A204.1 (cell line): ENCODE measurements around the gene ALDH6A1.
"Not testable (repeated sequence)": the region's sequence is repeated elsewhere in the genome, so short reads cannot be mapped to it uniquely, and the experiment has no call there.

Experiments used
- FAIRE-seq: peaks from 2 replicates; lab custom pipeline; 2012; peaks lifted over from hg19 to GRCh38; lab: Jason Lieb, UNC

Gene ALDH6A1

GRCh38 chr14:74084277-74085046 is at the start of gene ALDH6A1, which contains the start of gene LIN52:
Gene ALDH6A1 (minus strand): TSS chr14:74084453. CDS start chr14:74084394, 59 bp downstream.
Gene LIN52 (plus strand): TSS chr14:74084956. CDS start chr14:74084975, 19 bp downstream.
- FAIRE-seq: peak; percentile 100

DNA sequence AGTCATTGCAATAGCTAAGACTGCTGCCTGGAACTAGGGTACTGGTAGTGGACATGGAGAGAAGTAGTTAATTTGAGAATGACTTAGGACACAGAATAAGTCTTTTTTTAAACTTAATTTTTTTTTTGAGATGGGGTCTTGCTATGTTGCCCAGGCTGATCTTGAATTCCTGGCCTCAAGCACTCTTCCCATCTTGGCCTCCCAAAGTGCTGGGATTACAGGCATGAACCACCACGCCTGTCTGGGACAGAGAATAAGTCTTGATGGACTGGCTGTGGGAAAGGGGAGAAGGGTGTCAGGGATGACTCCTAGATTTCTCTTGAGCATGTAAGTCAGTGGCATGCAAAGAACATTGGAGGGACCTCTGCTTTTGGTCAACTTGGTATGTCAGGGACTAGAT is 43.4 kb upstream of the ALDH6A1 start:
- FAIRE-seq: no peak

- no peak for FAIRE-seq
These were observed 42.2 kb upstream of the ALDH6A1 start for GRCh38 chr14:74126315-74127013.

DNA sequence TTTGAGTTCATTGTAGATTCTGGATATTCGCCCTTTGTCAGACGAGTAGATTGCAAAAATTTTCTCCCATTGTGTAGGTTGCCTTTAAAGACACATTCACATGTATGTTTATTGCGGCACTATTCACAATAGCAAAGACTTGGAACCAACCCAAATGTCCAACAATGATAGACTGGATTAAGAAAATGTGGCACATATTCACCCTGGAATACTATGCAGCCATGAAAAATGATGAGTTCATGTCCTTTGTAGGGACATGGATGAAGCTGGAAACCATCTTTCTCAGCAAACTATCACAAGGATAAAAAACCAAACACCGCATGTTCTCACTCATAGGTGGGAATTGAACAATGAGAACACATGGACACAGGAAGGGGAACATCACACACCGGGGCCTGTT is 41.2 kb upstream of the ALDH6A1 start:
- not testable (repeated sequence) for FAIRE-seq

DNA sequence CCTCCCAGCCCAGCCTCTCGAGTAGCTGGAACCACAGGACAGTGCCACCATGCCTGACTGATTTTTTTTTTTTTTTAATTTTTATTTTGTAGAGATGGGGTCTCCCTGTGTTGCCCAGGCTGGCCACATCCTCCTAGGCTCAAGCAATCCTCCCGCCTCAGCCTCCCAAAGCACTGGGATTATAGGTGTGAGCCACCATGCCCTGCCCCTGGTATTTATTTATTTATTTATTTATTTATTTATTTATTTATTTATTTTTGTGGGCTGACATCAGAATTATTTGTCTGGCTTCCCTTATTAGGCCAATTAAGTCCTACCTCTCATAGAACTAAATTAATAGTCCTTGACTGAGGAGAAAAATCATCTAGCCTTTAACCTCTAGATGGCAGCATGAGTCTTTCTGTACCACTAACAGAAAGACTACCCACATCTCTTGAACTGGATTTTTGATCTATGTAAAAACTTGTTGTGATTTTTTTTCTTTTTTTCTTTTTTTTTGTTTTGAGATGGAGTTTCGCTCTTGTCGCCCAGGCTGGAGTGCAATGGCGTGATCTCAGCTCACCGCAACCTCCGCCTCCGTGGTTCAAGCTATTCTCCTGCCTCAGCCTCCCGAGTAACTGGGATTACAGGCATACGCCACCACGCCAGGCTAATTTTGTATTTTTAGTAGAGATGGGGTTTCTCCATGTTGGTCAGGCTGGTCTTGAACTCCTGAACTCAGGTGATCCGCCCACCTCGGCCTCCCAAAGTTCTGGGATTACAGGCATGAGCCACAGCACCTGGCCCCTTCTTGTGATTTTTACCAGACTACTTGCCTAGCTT is 27.4 kb upstream of the ALDH6A1 start:
- FAIRE-seq: peak; percentile 97

DNA sequence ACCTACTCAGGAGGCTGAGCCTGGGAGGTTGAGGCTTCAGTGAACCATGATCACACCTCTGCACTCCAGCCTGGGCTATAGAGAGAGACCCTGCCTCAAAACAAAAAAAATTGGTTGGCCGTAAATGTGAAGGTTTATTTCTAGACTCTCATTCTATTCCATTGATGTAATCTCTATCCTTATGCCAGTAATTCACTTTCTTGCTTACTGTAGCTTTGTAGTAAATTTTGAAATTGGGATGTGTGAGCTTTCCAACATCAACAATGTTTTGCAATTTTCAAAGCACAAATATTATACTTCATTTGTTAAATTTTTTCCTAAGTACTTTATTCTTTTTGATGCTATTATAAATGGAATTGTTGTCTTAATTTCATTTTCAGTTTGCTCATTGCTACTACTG is 25.1 kb upstream of the ALDH6A1 start:
- FAIRE-seq: no peak

DNA sequence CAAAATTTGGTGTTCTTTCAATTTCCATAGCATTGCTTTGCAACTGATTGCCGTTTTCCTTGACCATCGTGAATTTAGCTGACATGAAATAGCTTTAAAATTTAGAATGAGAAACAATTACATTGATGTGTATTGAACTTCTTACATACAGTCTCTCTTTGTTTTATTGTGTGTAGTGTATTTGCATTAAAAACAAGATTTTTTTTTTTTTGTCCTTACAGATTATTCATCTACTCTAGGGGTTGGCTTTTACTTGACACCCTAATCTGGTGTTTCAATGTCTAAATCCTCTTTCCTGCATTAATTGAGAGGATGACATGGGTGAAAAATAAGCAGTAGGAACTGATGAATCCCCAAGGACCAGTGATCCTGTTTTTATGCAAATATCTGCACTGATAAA is 21.1 kb upstream of the ALDH6A1 start:
- FAIRE-seq: no peak

DNA sequence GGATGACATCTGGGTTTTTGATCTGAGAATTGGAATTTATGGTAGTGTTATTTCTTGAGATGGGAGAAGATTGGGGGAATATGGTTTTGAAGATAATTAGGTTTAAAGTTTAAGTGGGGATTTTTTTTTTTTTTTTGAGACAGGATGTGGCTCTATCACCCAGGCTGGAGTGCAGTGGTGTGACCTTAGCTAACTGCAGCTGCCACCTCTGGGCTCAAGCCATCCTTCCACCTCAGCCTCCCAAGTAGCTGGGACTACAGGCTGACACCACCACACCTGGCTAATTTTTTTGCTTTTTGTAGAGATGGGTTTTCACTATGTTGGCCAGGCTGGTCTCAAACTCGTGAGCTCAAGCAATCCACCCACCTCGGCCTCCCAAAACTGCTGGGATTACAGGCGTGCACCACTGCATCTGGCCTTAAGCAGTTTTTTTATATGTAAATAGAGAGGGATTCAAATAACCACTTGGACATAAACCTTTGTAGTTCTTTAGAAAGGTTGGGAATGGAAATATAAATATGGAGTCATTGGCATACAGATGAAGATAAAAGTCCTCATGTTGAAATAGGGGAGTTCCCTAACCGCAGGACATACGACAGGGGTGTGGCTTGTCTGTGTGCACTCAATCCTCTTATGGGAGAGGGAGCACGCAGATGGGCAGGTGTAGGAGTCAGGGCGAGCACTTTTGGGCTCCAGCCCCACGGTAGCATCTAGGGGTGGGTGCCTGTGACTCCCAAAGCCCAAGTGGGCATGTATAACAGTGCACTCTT is 5.2 kb upstream of the ALDH6A1 start:
- FAIRE-seq: no peak

- no peak for FAIRE-seq
These were observed 1.6 kb upstream of the ALDH6A1 start for GRCh38 chr14:74085828-74086227.

- no peak for FAIRE-seq
These were observed 889 bp upstream of the ALDH6A1 start for GRCh38 chr14:74085047-74085637.

GRCh38 chr14:74083784-74084276 is 423 bp downstream of the ALDH6A1 start:
- no peak for FAIRE-seq

DNA sequence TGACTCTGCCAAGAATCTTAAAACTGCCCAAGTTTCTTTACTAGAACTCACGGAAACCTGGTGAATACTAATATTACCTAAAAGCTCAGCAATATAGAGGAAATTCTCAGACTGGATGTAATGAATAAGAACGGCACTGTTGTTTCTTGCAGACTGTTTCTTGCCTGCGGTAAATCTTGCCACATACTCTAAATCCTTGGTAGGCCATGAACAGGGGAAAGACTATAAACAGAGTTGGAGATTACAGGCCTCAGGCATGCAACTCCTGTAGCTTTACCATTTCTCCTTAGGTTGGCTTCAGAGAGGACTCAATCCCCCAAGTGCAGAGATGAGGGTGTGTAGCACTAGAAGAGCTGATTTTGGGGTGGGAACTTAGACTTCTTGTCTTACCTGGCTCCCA is 1.1 kb downstream of the ALDH6A1 start:
- no peak for FAIRE-seq

DNA sequence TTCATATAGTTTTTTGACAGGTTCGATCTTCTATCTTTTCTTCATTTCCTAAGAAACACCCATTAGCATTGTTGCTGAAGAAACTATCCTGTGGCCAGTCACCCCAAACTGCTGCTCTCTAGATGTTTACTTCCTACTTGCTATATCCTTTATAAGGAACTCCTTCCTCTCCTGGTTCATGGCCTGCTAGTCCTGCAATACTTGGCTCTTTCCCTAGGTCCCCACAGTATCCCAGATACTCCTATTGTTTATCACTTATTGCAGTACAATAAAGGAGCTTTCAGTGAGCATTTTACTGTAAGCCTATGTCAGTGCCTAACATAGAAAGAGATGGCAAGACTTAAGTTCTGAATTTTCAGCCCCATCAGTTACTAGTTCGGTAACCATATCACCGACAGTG is 2.8 kb downstream of the ALDH6A1 start:
- FAIRE-seq: no peak

DNA sequence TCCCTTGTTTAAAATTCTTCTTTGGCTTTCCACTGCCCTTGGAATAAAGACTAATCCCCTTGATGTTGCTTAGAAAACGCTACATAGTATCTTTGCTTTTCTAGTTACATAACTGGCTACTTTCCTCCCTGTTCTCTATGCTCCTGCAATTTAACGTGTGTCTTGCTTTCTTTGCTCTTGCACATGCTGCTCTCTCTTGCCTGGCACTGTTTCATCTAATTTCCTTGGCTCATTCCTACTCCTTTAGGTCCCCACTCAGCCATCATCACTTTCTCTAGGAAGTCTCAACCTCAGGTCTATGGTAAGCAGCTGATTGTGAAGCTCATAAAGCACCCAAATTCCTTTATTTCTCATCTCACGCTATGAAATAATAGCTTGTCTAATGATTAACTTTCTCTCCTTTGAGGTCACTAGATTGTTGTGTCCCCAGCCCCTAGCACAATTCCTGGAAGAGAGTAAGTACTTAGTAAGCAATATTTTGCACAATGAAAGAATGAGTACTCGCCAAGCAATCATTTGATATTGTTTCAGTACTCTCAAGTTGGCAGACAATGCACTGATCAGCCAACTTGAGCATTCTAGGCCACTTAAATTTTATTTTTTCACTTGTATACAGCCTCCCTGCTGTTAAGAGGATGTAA is 3.3 kb downstream of the ALDH6A1 start:
- no peak for FAIRE-seq

GRCh38 chr14:74077401-74077800 is 6.9 kb downstream of the ALDH6A1 start:
- no peak for FAIRE-seq

GRCh38 chr14:74065746-74066575 is 18.3 kb downstream of the ALDH6A1 start:
- no peak for FAIRE-seq

DNA sequence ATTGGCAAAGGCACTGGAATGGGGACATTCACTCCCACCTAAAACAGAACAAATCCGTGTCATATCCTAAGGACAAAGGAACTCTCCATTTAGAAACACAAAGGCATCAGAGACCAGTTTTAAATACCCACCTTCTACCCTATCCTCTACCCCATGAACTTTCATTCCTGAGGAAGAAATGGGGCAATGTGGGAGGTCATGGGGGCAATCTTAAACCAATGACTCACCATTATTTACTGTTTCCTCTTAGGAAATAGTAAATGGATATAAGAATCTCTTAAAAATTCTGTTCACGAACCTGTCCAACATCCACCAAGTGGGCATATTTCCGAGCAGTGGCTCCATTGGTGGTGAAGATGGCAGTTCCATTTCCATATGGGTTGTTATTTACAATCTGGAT is 19.4 kb downstream of the ALDH6A1 start:
- no peak for FAIRE-seq

DNA sequence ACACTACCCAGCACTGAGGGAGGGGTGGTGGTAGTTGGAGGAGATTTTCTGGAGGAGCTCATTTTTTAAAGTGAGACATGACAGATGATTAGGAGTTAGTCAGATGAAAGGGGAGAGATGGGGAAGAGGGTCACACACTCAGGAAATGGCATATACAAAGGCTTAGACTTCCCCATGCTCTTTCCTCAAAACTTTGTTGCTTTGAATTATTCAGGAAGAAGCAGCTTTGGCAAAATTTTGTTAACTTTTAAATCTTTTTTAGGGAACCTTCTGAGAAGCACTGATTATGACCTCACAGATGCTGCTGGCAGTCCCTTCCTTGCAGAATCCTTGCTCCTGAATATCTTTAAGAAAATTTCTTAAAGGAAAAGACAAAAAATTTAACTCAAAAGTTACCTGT is 19.8 kb downstream of the ALDH6A1 start:
- FAIRE-seq: no peak

DNA sequence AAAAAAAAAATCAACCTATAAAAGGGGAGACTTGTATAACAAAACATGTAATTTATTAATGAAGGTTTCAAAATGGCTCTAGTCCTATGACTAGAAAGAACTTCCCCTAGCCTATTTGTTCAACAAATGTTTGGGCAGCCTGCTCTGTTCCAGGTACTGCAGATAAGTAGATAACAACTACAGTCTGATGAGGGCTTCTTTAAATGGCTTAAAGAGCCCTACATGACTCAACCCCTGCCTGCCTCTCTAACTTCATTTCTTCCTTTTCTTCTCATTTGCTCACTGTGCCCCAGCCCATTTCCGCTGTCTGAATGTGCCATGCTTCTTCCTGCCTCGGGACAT is 21.5 kb downstream of the ALDH6A1 start:
- no peak for FAIRE-seq

DNA sequence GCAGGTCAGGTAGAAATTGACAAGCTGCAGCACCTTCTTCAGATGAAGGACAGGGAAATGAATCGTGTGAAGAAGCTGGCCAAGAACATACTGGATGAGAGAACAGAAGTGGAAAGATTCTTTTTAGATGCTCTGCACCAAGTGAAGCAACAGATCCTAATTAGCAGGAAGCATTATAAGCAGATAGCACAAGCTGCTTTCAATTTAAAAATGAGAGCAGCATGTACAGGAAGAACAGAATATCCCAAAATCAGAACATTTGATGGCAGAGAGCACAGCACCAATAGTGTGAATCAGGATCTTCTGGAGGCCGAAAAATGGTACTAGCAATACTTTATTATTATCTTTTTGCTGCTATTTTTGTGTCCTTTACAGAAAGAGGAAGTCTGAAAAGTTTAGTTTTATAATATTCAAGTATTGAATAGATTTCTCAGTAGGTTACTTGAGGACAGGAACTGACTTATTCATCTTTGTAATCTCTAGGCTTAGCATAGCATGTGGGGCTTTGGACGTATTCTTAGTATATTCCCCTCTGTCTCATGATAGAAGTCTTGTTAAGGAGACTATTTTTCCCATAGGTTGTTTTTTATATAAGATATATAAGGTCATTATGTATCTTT is 34.3 kb downstream of the ALDH6A1 start:
- no peak for FAIRE-seq
